ENCODE results near the gene BCAS1.

The BCAS1 gene

GRCh38 chr20:54026295-54027064, 43.9 kb downstream of the BCAS1 start:
- no peak for DNase-seq (ENCODE audit: low read depth, low spot score)
- no peak overlapping the region for H3K9ac ChIP-seq (ENCODE audit: insufficient read length, low read depth)
- no peaks in the 10 kb centered on the region for H3K4me1 ChIP-seq (ENCODE audit: insufficient read depth, insufficient read length)
- H3K36me3 ChIP-seq (ENCODE audit: insufficient read depth, insufficient read length, low read length) = no peaks in the 10 kb centered on the region
- H3K27me3 ChIP-seq (ENCODE audit: insufficient read depth, insufficient read length) = no peaks in the 10 kb centered on the region
- TF ChIP-seq SUZ12 (IDR thresholded peaks at IDR 0.05; ENCODE audit: extremely low read depth, insufficient read depth, insufficient read length) (no peak), YY1 (IDR thresholded peaks at IDR 0.05; ENCODE audit: insufficient read depth, insufficient read length) (no peak), ZNF274 (IDR thresholded peaks at IDR 0.05; ENCODE audit: low read depth, low read length) (no peak)
- no peak overlapping the region for H3K4me3 ChIP-seq (ENCODE audit: insufficient read length, low read depth)
- H3K9me3 ChIP-seq (ENCODE audit: insufficient read depth, low read length) = no peaks in the 10 kb centered on the region

GRCh38 chr20:54025251-54025771, 45.1 kb downstream of the BCAS1 start:
- TF ChIP-seq ZNF274 (IDR thresholded peaks at IDR 0.05; ENCODE audit: low read depth, low read length) (no peak), YY1 (IDR thresholded peaks at IDR 0.05; ENCODE audit: insufficient read depth, insufficient read length) (no peak), SUZ12 (IDR thresholded peaks at IDR 0.05; ENCODE audit: extremely low read depth, insufficient read depth, insufficient read length) (no peak)
- no peaks in the 10 kb centered on the region for H3K4me1 ChIP-seq (ENCODE audit: insufficient read depth, insufficient read length)
- no peaks in the 10 kb centered on the region for H3K9me3 ChIP-seq (ENCODE audit: insufficient read depth, low read length)
- H3K36me3 ChIP-seq (ENCODE audit: insufficient read depth, insufficient read length, low read length) = no peaks in the 10 kb centered on the region
- H3K9ac ChIP-seq (ENCODE audit: insufficient read length, low read depth) = no peak overlapping the region
- no peak overlapping the region for H3K4me3 ChIP-seq (ENCODE audit: insufficient read length, low read depth)
- no peaks in the 10 kb centered on the region for H3K27me3 ChIP-seq (ENCODE audit: insufficient read depth, insufficient read length)
- peak; percentile 9 for DNase-seq (ENCODE audit: low read depth, low spot score)

GRCh38 chr20:54023406-54023805, 47.0 kb downstream of the BCAS1 start:
- TF ChIP-seq ZNF274 (IDR thresholded peaks at IDR 0.05; ENCODE audit: low read depth, low read length) = no peak
- TF ChIP-seq YY1 (IDR thresholded peaks at IDR 0.05; ENCODE audit: insufficient read depth, insufficient read length) = no peak
- TF ChIP-seq SUZ12 (IDR thresholded peaks at IDR 0.05; ENCODE audit: extremely low read depth, insufficient read depth, insufficient read length) = no peak
- Histone ChIP-seq H3K27me3 (ENCODE audit: insufficient read depth, insufficient read length) (no peaks in the 10 kb centered on the region), H3K4me3 (ENCODE audit: insufficient read length, low read depth) (no peak overlapping the region), H3K4me1 (ENCODE audit: insufficient read depth, insufficient read length) (no peaks in the 10 kb centered on the region), H3K9ac (ENCODE audit: insufficient read length, low read depth) (no peak overlapping the region), H3K9me3 (ENCODE audit: insufficient read depth, low read length) (no peaks in the 10 kb centered on the region), H3K36me3 (ENCODE audit: insufficient read depth, insufficient read length, low read length) (no peaks in the 10 kb centered on the region)
- no peak for DNase-seq (ENCODE audit: low read depth, low spot score)

- no peaks in the 10 kb centered on the region for H3K4me1 ChIP-seq (ENCODE audit: insufficient read depth, insufficient read length)
- no peak overlapping the region for H3K9ac ChIP-seq (ENCODE audit: insufficient read length, low read depth)
- DNase-seq (ENCODE audit: low read depth, low spot score) = no peak
- no peaks in the 10 kb centered on the region for H3K9me3 ChIP-seq (ENCODE audit: insufficient read depth, low read length)
- TF ChIP-seq YY1 (IDR thresholded peaks at IDR 0.05; ENCODE audit: insufficient read depth, insufficient read length) (no peak), ZNF274 (IDR thresholded peaks at IDR 0.05; ENCODE audit: low read depth, low read length) (no peak)
- H3K36me3 ChIP-seq (ENCODE audit: insufficient read depth, insufficient read length, low read length) = no peaks in the 10 kb centered on the region
- H3K27me3 ChIP-seq (ENCODE audit: insufficient read depth, insufficient read length) = no peaks in the 10 kb centered on the region
- H3K4me3 ChIP-seq (ENCODE audit: insufficient read length, low read depth) = no peak overlapping the region
Observed at GRCh38 chr20:54021446-54022235, 48.8 kb downstream of the BCAS1 start.

- Histone ChIP-seq H3K4me1 (ENCODE audit: insufficient read depth, insufficient read length) (no peaks in the 10 kb centered on the region), H3K9ac (ENCODE audit: insufficient read length, low read depth) (no peak overlapping the region), H3K4me3 (ENCODE audit: insufficient read length, low read depth) (no peak overlapping the region), H3K9me3 (ENCODE audit: insufficient read depth, low read length) (no peaks in the 10 kb centered on the region), H3K27me3 (ENCODE audit: insufficient read depth, insufficient read length) (no peaks in the 10 kb centered on the region), H3K36me3 (ENCODE audit: insufficient read depth, insufficient read length, low read length) (no peaks in the 10 kb centered on the region)
- no peak for DNase-seq (ENCODE audit: low read depth, low spot score)
- no peak for TF ChIP-seq YY1 (IDR thresholded peaks at IDR 0.05; ENCODE audit: insufficient read depth, insufficient read length)
- no peak for TF ChIP-seq SUZ12 (IDR thresholded peaks at IDR 0.05; ENCODE audit: extremely low read depth, insufficient read depth, insufficient read length)
- no peak for TF ChIP-seq ZNF274 (IDR thresholded peaks at IDR 0.05; ENCODE audit: low read depth, low read length)
Observed at GRCh38 chr20:54020868-54021267, 49.5 kb downstream of the BCAS1 start.

- Histone ChIP-seq H3K4me1 (ENCODE audit: insufficient read depth, insufficient read length) (no peaks in the 10 kb centered on the region), H3K27me3 (ENCODE audit: insufficient read depth, insufficient read length) (no peaks in the 10 kb centered on the region), H3K9ac (ENCODE audit: insufficient read length, low read depth) (no peak overlapping the region), H3K4me3 (ENCODE audit: insufficient read length, low read depth) (no peak overlapping the region), H3K9me3 (ENCODE audit: insufficient read depth, low read length) (no peaks in the 10 kb centered on the region), H3K36me3 (ENCODE audit: insufficient read depth, insufficient read length, low read length) (no peaks in the 10 kb centered on the region)
- no peak for TF ChIP-seq SUZ12 (IDR thresholded peaks at IDR 0.05; ENCODE audit: extremely low read depth, insufficient read depth, insufficient read length)
- no peak for TF ChIP-seq ZNF274 (IDR thresholded peaks at IDR 0.05; ENCODE audit: low read depth, low read length)
- no peak for TF ChIP-seq YY1 (IDR thresholded peaks at IDR 0.05; ENCODE audit: insufficient read depth, insufficient read length)
- DNase-seq (ENCODE audit: low read depth, low spot score) = no peak
Observed at GRCh38 chr20:54020348-54020747, 50.0 kb downstream of the BCAS1 start.

GRCh38 chr20:54019585-54019984, 50.8 kb downstream of the BCAS1 start:
- DNase-seq (ENCODE audit: low read depth, low spot score) = no peak
- no peak overlapping the region for H3K4me3 ChIP-seq (ENCODE audit: insufficient read length, low read depth)

More at GRCh38 chr20:54019585-54019984, 50.8 kb downstream of the BCAS1 start:
- Histone ChIP-seq H3K9me3 (ENCODE audit: insufficient read depth, low read length) (no peaks in the 10 kb centered on the region), H3K27me3 (ENCODE audit: insufficient read depth, insufficient read length) (no peaks in the 10 kb centered on the region), H3K9ac (ENCODE audit: insufficient read length, low read depth) (no peak overlapping the region), H3K36me3 (ENCODE audit: insufficient read depth, insufficient read length, low read length) (no peaks in the 10 kb centered on the region), H3K4me1 (ENCODE audit: insufficient read depth, insufficient read length) (no peaks in the 10 kb centered on the region)
- TF ChIP-seq ZNF274 (IDR thresholded peaks at IDR 0.05; ENCODE audit: low read depth, low read length) = no peak
- no peak for TF ChIP-seq SUZ12 (IDR thresholded peaks at IDR 0.05; ENCODE audit: extremely low read depth, insufficient read depth, insufficient read length)
- TF ChIP-seq YY1 (IDR thresholded peaks at IDR 0.05; ENCODE audit: insufficient read depth, insufficient read length) = no peak

All from NT2/D1 (cell line).